HepG2 (cell line): ENCODE measurements around the gene GPATCH4. TPM values are rescaled to one million over a fixed set of nuclear protein-coding genes. Genes with fewer than 3 reads are reported as not detected.
A peak's percentile ranks its signal among the peaks of the same experiment; 100 is the strongest.

Experiments
- ARID5B ChIP-seq: IDR thresholded peaks from 2 replicates; pipeline ENCODE4 v1.4.0; 2020; ENCODE audit warnings: mild to moderate bottlenecking, missing genetic modification reagents
- ETV5 ChIP-seq: IDR thresholded peaks from 2 replicates; pipeline ENCODE4 v1.6.1; 2018; ENCODE audit warnings: missing biosample characterization, missing genetic modification reagents, inconsistent platforms, borderline replicate concordance
- EZH2 ChIP-seq: conservative IDR thresholded peaks from 2 replicates; pipeline ENCODE4 v1.6.1; 2012; ENCODE audit warnings: mild to moderate bottlenecking, low read depth, low read length, moderate library complexity
- FOXA1 ChIP-seq, 2 experiments: fragments of 450-650 bp in 1 of 2; sonication (generic) in 1 of 2; formaldehyde crosslinking in 1 of 2; IDR thresholded peaks; 2 replicates each; pipeline versions ENCODE4 v1.4.0 to v1.6.1; 2016 to 2020; ENCODE audit warnings: missing genetic modification reagents in 1 of 2
- FOXA3 ChIP-seq: IDR thresholded peaks from 2 replicates; pipeline ENCODE4 v1.6.1; 2016; ENCODE audit warnings: missing genetic modification reagents, missing compliant biosample characterization
- HMG20A ChIP-seq: IDR thresholded peaks from 2 replicates; pipeline ENCODE4 v1.6.1; 2016; ENCODE audit warnings: borderline replicate concordance
- HNF4A ChIP-seq: sonication (generic); formaldehyde crosslinking; IDR thresholded peaks from 2 replicates; pipeline ENCODE4 v1.4.0; 2020; ENCODE audit warnings: missing genetic modification reagents
- LCORL ChIP-seq, 2 experiments: fragments of 450-650 bp in 1 of 2; sonication (generic) in 1 of 2; formaldehyde crosslinking in 1 of 2; IDR thresholded peaks; 2 replicates each; pipeline versions ENCODE4 v1.5.0 to v1.6.1; 2017 to 2020; ENCODE audit warnings: antibody characterized with exemption in 1 of 2, missing genetic modification reagents in 1 of 2
- MBD4 ChIP-seq: IDR thresholded peaks from 2 replicates; pipeline ENCODE4 v1.6.1; 2012; ENCODE audit warnings: low read length, inconsistent platforms, borderline replicate concordance
- NFKB2 ChIP-seq: sonication (generic); formaldehyde crosslinking; IDR thresholded peaks from 2 replicates; pipeline ENCODE4 v1.4.0; 2020; ENCODE audit warnings: missing genetic modification reagents, borderline replicate concordance
- ONECUT2 ChIP-seq: sonication (generic); formaldehyde crosslinking; IDR thresholded peaks from 2 replicates; pipeline ENCODE4 v1.4.0; 2020; ENCODE audit warnings: missing genetic modification reagents
- PATZ1 ChIP-seq: sonication (generic); formaldehyde crosslinking; IDR thresholded peaks from 2 replicates; pipeline ENCODE4 v1.4.0; 2020; ENCODE audit warnings: missing genetic modification reagents
- PLRG1 ChIP-seq: fragments of 450-650 bp; conservative IDR thresholded peaks from 2 replicates; pipeline ENCODE4 v1.6.1; 2016
- XRCC5 ChIP-seq: fragments of 200-400 bp; formaldehyde crosslinking; optimal IDR thresholded peaks from 2 replicates; pipeline ENCODE3; 2017; ENCODE audit warnings: mild to moderate bottlenecking, low read length
- ZBTB4 ChIP-seq: sonication (generic); formaldehyde crosslinking; IDR thresholded peaks from 2 replicates; pipeline ENCODE4 v1.4.0; 2020; ENCODE audit warnings: missing genetic modification reagents, mild to moderate bottlenecking, borderline replicate concordance
- ZNF253 ChIP-seq: sonication (generic); formaldehyde crosslinking; IDR thresholded peaks from 2 replicates; pipeline ENCODE4 v1.8.0; 2022; ENCODE audit warnings: mild to moderate bottlenecking, missing genetic modification reagents, borderline replicate concordance
- ZNF264 ChIP-seq: sonication (generic); formaldehyde crosslinking; IDR thresholded peaks from 2 replicates; pipeline ENCODE4 v1.4.0; 2020; ENCODE audit warnings: missing genetic modification reagents
- ZNF704 ChIP-seq: sonication (generic); formaldehyde crosslinking; IDR thresholded peaks from 2 replicates; pipeline ENCODE4 v1.8.1; 2023; ENCODE audit warnings: mild to moderate bottlenecking, inconsistent platforms, moderate library complexity, missing genetic modification reagents, borderline replicate concordance
- ZNF777 ChIP-seq: sonication (generic); formaldehyde crosslinking; IDR thresholded peaks from 2 replicates; pipeline ENCODE4 v1.4.0; 2020; ENCODE audit warnings: missing genetic modification reagents
- ZSCAN29 ChIP-seq: sonication (generic); formaldehyde crosslinking; conservative IDR thresholded peaks from 2 replicates; pipeline ENCODE4 v1.4.0; 2020; ENCODE audit warnings: mild to moderate bottlenecking, missing genetic modification reagents
- polyA plus RNA-seq, 8 experiments: library from polyadenylated mRNA; depleted of rRNA in 3 of 8; stranded (reverse) in 7 of 8; unstranded in 1 of 8; fragments of >200 nt; fragmentation: Illumina TruSeq in 4 of 8; extraction: Trizol in 4 of 8; gene quantifications; 2 replicates each; pipeline versions ENCODE4 v1.2.1 to v1.2.3, GENCODE V29; 2011 to 2016; ENCODE audit warnings: low read depth in 4 of 8, missing spikeins in 1 of 8, mixed read lengths in 1 of 8; ENCODE audit not compliant: insufficient read depth in 1 of 8
- total RNA-seq, 5 experiments: library from RNA; depleted of rRNA; stranded (reverse); fragments of >200 nt; fragmentation: Illumina TruSeq; extraction: Trizol; gene quantifications; 2 replicates each; pipeline ENCODE4 v1.2.3, GENCODE V29; 2016; ENCODE audit warnings: low read depth in 1 of 5

Gene GPATCH4
- total and polyA plus RNA-seq, 2 of the 13 experiments (the other 11 are each of a cell fraction or from before 2014, with no cell fraction given) = 19.2 to 37.9 TPM

GRCh38 chr1:156625436-156626078, 24.3 kb upstream of the GPATCH4 start (continued):
- TF ChIP-seq ZSCAN29 (CRISPR knock-in tag) (no peak), ZNF777 (CRISPR knock-in tag) (no peak; the same call in 1 of the 2 replicates), ZNF264 (CRISPR knock-in tag) (no peak), EZH2 (peak; percentile 87; the same call in 1 of the 2 replicates), PATZ1 (CRISPR knock-in tag) (peak; percentile 38), ZNF253 (no peak), ETV5 (no peak), FOXA3 (CRISPR knock-in tag) (no peak), ZBTB4 (no peak), ZNF704 (no peak), ARID5B (CRISPR knock-in tag) (no peak), PLRG1 (no peak), XRCC5 (peak; percentile 31), LCORL (IDR thresholded peaks at IDR 0.05) (no peak), LCORL (CRISPR knock-in tag; IDR thresholded peaks at IDR 0.05) (no peak), HMG20A (CRISPR knock-in tag) (no peak), FOXA1 (IDR thresholded peaks at IDR 0.05) (no peak), FOXA1 (CRISPR knock-in tag; IDR thresholded peaks at IDR 0.05) (no peak), HNF4A (0 out of 2 replicates have a peak, but pooled peaks have one; percentile 19), NFKB2 (CRISPR knock-in tag) (no peak), MBD4 (no peak), ONECUT2 (CRISPR knock-in tag) (no peak)
